Measurements from ENCODE around the gene CUBN.

CUBN gene

GRCh38 chr10:17064435-17064834 lies 65.2 kb downstream of the CUBN start:
- TF ChIP-seq MYC (IDR thresholded peaks at IDR 0.05; ENCODE audit: low read depth, low read length) (no peak), MAX (IDR thresholded peaks at IDR 0.05; ENCODE audit: low read depth, low read length) (no peak)
- H3K4me3 ChIP-seq (ENCODE audit: low read depth, low read length) = no peak overlapping the region
- DNase-seq (ENCODE audit: low read depth) = no peak

GRCh38 chr10:17062955-17063484 lies 66.6 kb downstream of the CUBN start:
- H3K4me3 ChIP-seq (ENCODE audit: low read depth, low read length) = no peak overlapping the region
- DNase-seq (ENCODE audit: low read depth) = no peak
- TF ChIP-seq POLR2A (IDR thresholded peaks at IDR 0.05; ENCODE audit: extremely low read depth, insufficient read length) (no peak), MYC (IDR thresholded peaks at IDR 0.05; ENCODE audit: low read depth, low read length) (no peak), CTCF (IDR thresholded peaks at IDR 0.05; ENCODE audit: low read depth, low read length) (no peak), MAX (IDR thresholded peaks at IDR 0.05; ENCODE audit: low read depth, low read length) (no peak)

- no peak for DNase-seq (ENCODE audit: low read depth)
- no peak overlapping the region for H3K4me3 ChIP-seq (ENCODE audit: low read depth, low read length)
- no peak for TF ChIP-seq POLR2A (IDR thresholded peaks at IDR 0.05; ENCODE audit: extremely low read depth, insufficient read length)
- no peak for TF ChIP-seq MYC (IDR thresholded peaks at IDR 0.05; ENCODE audit: low read depth, low read length)
- TF ChIP-seq CTCF (IDR thresholded peaks at IDR 0.05; ENCODE audit: low read depth, low read length) = no peak
- no peak for TF ChIP-seq MAX (IDR thresholded peaks at IDR 0.05; ENCODE audit: low read depth, low read length)
Observed at GRCh38 chr10:17062493-17062892, 67.1 kb downstream of the CUBN start.

- TF ChIP-seq CTCF (IDR thresholded peaks at IDR 0.05; ENCODE audit: low read depth, low read length) = no peak
- no peak for TF ChIP-seq MYC (IDR thresholded peaks at IDR 0.05; ENCODE audit: low read depth, low read length)
- no peak for TF ChIP-seq POLR2A (IDR thresholded peaks at IDR 0.05; ENCODE audit: extremely low read depth, insufficient read length)
- no peak for TF ChIP-seq MAX (IDR thresholded peaks at IDR 0.05; ENCODE audit: low read depth, low read length)
- H3K4me3 ChIP-seq (ENCODE audit: low read depth, low read length) = no peak overlapping the region
- DNase-seq (ENCODE audit: low read depth) = no peak
Observed at GRCh38 chr10:17062009-17062408, 67.6 kb downstream of the CUBN start.

GRCh38 chr10:17061418-17061817 lies 68.2 kb downstream of the CUBN start:
- no peak for DNase-seq (ENCODE audit: low read depth)
- no peak for TF ChIP-seq MYC (IDR thresholded peaks at IDR 0.05; ENCODE audit: low read depth, low read length)
- no peak for TF ChIP-seq MAX (IDR thresholded peaks at IDR 0.05; ENCODE audit: low read depth, low read length)
- TF ChIP-seq CTCF (IDR thresholded peaks at IDR 0.05; ENCODE audit: low read depth, low read length) = no peak
- H3K4me3 ChIP-seq (ENCODE audit: low read depth, low read length) = no peak overlapping the region

- DNase-seq (ENCODE audit: low read depth) = no peak
- H3K4me3 ChIP-seq (ENCODE audit: low read depth, low read length) = no peak overlapping the region
- TF ChIP-seq MYC (IDR thresholded peaks at IDR 0.05; ENCODE audit: low read depth, low read length) = no peak
- TF ChIP-seq CTCF (IDR thresholded peaks at IDR 0.05; ENCODE audit: low read depth, low read length) = no peak
- TF ChIP-seq POLR2A (IDR thresholded peaks at IDR 0.05; ENCODE audit: extremely low read depth, insufficient read length) = no peak
- TF ChIP-seq MAX (IDR thresholded peaks at IDR 0.05; ENCODE audit: low read depth, low read length) = no peak
Observed at GRCh38 chr10:17060289-17060688, 69.3 kb downstream of the CUBN start.
